GM18507 (cell line): ENCODE data around the gene SLC19A1.
A peak's percentile ranks its signal among the peaks of the same experiment; 100 is the strongest.
"Not testable (repeated sequence)": the region's sequence is repeated elsewhere in the genome, so short reads cannot be mapped to it uniquely, and the experiment has no call there.

Source experiments
- DNase-seq: peaks from one replicate; pipeline ENCODE4 v3.0.0; 2011; ENCODE audit warnings: low read depth; ENCODE audit not compliant: insufficient read length; ENCODE audit errors: extremely low spot score
- FAIRE-seq: peaks from 2 replicates; lab custom pipeline; 2011; peaks lifted over from hg19 to GRCh38; lab: Jason Lieb, UNC

The SLC19A1 gene

GRCh38 chr21:45537111-45537745 is 5.0 kb downstream of the SLC19A1 start:
- DNase-seq = no peak
- FAIRE-seq = no peak

- DNase-seq (no peak), FAIRE-seq (no peak)
These were observed 5.7 kb downstream of the SLC19A1 start for GRCh38 chr21:45536301-45537081.

GRCh38 chr21:45535341-45536081 is 6.7 kb downstream of the SLC19A1 start:
- DNase-seq = no peak
- no peak for FAIRE-seq

- no peak for FAIRE-seq
- no peak for DNase-seq
These were observed 7.5 kb downstream of the SLC19A1 start for GRCh38 chr21:45534636-45535331.

GRCh38 chr21:45533846-45534635 is 8.2 kb downstream of the SLC19A1 start:
- FAIRE-seq = no peak

GRCh38 chr21:45533361-45533845 is 8.8 kb downstream of the SLC19A1 start:
- FAIRE-seq = no peak
- DNase-seq = no peak

More at GRCh38 chr21:45533846-45534635, 8.2 kb downstream of the SLC19A1 start:
- DNase-seq = no peak

- DNase-seq = no peak
These were observed 9.3 kb downstream of the SLC19A1 start for GRCh38 chr21:45532826-45533360.

GRCh38 chr21:45531393-45532215 is 10.6 kb downstream of the SLC19A1 start:
- no peak for FAIRE-seq

More at GRCh38 chr21:45532826-45533360, 9.3 kb downstream of the SLC19A1 start:
- FAIRE-seq = no peak

GRCh38 chr21:45531114-45531392 is 11.2 kb downstream of the SLC19A1 start:
- not testable (repeated sequence) for FAIRE-seq, DNase-seq

More at GRCh38 chr21:45531393-45532215, 10.6 kb downstream of the SLC19A1 start:
- no peak for DNase-seq

- DNase-seq (no peak), FAIRE-seq (no peak)
These were observed 11.7 kb downstream of the SLC19A1 start for GRCh38 chr21:45530423-45531113.

- DNase-seq (no peak), FAIRE-seq (peak; percentile 5)
These were observed 12.3 kb downstream of the SLC19A1 start for GRCh38 chr21:45529785-45530422.

- no peak for DNase-seq
- no peak for FAIRE-seq
These were observed 13.1 kb downstream of the SLC19A1 start for GRCh38 chr21:45528981-45529784.

- no peak for FAIRE-seq
- DNase-seq = no peak
These were observed 14.1 kb downstream of the SLC19A1 start for GRCh38 chr21:45528028-45528705.

- DNase-seq, FAIRE-seq: not testable (repeated sequence)
These were observed 14.9 kb downstream of the SLC19A1 start for GRCh38 chr21:45527151-45527999.

GRCh38 chr21:45525910-45526306 is 16.3 kb downstream of the SLC19A1 start:
- FAIRE-seq (no peak), DNase-seq (no peak)
